ENCODE data around the gene UBE2K.
"Not testable (repeated sequence)": the region's sequence is repeated elsewhere in the genome, so short reads cannot be mapped to it uniquely, and the experiment has no call there.

Gene UBE2K

DNA sequence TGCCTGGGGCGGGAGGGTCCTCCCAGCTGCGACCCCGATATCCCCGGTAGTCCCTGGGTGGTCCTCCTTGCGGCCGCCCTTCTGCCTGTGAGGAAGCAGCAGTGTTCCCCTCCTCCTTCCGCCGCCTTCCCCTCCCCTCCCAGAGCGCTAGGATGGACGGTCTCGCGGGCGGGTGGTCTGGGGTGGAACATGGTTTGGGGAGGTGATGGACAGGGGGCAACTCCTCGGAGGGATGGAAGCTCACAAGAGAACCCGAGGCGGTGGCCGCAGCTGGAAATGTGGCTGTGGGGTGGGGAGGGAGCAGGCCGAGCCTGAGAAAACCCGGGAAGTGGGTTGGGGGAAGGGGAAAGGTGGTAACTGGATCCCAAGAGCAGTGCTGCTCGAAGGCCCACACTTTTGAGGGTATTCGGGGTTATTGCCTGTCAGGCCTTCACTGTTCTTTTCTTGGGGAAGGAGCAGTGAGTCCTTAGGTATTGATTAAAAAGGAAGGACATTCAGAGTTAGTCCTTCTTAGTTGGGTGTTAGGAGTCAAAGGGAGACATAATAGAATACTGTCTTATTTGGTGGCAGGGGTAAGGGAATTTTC lies 581 bp downstream of the UBE2K start:
- DNase-seq: peak; percentile 68

DNA sequence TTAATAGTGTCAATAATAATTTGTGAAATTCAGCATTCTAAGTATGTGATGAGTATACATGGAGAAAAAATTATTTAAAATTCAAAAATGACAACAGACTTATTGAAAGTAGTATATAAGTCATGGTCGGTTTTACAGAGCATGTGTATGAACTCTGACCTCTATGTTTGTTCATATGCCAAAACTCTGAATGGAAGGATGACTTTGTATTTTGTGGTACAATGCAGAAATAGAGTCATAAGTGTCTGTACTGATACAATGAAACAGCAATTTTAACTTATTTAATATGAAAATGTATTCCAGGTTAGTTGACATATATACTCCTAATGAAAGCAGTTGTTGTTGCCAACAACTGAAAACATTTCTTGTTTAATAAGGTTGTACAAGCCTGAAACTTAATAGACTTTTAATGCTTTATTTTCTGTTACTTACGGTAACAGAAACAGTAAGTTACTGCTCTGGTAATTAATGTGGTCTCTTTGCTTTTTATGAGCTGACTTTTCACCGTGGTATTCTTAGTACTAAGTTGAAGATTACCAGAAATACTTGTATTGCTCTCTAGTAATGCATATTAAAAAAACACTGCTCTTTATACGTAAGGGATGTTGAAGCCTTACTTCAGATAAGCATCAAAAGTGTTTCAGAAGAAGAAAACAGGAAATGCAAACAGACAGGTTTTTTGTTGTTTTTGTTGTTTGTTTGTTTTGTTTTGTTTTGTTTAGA lies 1.9 kb downstream of the UBE2K start:
- no peak for DNase-seq

DNA sequence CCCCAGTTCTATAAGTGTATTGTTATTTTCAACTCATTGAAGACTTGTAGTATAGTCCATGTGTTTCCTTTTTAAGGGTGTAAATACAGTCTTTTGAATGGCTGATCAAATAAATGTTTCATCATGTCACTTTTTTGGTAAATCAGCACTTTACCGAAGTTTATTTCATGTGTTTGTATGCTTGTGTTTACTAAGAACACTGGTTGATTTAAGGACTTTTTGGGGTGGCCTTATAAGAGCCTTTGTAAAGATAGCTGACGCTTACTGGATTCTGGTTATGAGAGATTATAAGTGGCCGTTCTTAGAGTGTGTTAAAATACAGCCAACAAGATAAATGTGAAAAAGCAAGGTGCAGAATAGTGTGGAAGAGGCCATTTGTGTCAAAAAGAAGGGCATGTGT lies 2.6 kb downstream of the UBE2K start:
- no peak for DNase-seq

DNA sequence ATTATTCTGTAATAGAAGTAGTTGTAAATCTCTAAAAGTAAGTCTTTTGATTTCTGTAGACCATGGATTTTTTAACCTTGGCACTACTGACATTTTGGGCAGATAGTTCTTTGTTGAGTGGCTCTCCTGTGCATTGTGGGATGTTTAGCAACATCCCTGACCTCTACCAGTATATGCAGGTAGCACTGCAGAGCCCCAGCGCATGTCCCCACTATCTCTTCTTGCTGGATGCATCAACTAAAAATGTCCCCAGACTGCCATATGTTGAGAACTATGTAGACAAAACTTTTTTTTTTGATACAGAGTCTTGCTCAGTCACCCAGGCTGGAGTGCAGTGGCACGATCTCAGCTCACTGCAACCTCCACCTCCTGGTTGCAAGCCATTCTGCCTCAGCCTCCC lies 4.8 kb downstream of the UBE2K start:
- DNase-seq: no peak

DNA sequence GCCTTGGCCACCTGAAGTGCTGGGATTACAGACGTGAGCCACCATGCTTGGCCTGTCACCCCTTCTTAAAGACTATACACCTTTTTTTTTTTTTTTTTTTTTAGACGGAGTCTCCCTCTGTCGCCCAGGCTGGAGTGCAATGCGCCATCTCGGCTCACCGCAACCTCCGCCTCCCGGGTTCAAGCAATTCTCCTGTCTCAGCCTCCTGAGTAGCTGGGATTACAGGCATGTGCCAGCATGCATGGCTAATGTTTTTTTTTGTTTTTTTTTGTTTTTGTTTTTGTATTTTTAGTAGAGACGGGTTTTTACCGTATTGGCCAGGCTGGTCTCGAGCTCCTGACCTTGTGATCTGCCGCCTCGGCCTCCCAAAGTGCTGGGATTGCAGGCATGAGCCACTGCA lies 6.9 kb downstream of the UBE2K start:
- DNase-seq: not testable (repeated sequence)

DNA sequence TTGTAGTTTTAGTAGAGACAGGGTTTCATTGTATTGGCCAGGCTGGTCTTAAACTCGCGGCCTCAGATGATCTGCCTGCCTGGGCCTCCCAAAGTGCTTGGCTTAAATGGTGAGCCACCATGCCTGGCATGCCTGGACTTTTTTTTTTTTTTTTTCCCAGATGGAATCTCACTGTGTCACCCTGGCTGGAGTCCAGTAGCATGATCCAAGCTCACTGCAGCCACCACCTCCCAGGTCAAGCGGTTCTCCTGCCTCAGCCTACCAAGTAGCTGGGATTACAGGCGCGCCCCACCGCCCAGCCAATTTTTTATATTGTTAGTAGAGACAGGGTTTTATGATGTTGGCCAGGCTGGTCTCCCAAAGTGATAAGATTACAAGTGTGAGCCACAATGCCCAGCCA lies 8.4 kb downstream of the UBE2K start:
- no peak for DNase-seq

DNA sequence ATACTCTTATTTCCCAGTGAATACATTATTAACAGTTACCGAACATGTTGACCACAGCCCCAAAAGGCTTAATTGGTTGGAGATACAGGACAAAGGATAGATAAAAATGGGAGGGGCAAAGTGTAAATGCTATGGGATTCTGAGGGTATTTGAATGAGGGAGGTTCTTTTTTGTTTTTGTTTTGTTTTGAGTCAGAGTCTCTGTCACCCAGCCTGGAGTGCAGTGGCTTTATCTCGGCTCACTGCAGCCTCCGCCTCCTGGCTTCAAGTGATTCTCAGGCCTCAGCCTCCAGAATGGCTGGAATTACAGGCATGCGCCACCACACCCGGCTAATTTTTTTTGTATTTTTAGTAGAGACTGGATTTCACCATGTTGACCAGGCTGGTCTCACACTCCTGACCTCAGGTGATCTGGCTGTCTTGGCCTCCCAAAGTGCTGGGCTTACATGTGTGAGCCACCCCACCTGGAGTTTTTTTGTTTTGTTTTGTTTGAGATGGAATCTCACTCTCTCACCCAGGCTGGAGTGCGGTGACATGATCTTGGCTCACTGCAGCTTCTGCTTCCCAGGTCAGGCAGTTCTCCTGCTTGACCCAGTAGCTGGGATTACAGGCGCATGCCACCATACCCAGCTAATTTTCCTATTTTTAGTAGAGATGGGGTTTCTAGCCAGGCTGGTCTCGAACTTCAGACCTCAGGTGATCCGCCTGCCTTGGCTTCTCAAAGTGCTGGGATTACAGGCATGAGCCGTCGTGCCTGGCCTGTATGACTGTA lies 9.0 kb downstream of the UBE2K start:
- DNase-seq: no peak

DNA sequence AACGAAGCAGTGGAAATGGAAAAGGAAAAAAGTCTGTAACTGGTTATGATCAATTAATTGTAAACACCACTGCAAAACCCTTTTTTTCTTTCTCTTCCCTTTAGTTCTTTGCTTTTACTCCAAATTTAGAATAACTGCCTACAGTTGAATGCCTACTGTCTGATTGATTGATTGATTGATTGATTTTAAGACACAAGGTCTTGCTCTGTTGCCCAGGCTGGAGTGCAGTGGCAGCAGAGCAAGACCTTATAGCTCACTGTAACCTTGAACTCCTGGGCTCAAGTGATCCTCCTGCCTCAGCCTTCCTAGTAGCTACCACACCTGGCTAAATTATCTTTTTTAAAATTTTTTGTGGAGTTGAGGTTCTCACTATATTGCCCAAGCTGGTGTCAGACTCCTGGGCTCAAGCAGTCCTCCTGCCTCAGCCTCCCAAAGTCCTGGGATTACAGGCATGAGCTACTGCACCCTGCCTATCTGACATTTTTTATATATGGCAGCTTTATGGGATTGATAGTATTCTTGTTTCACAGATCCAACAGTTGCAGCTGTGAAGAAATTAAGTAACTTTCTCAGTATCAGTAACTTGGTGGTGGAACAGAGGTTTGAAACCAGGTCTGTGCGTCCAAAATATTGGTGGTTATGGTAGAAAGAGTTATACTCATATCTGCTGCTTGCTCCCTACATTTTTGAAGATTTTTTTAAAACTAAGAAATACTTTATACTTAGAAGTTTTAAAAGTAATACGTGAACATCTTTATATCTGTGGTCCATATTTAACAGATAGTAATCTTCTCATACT lies 12.4 kb downstream of the UBE2K start:
- DNase-seq: no peak

DNA sequence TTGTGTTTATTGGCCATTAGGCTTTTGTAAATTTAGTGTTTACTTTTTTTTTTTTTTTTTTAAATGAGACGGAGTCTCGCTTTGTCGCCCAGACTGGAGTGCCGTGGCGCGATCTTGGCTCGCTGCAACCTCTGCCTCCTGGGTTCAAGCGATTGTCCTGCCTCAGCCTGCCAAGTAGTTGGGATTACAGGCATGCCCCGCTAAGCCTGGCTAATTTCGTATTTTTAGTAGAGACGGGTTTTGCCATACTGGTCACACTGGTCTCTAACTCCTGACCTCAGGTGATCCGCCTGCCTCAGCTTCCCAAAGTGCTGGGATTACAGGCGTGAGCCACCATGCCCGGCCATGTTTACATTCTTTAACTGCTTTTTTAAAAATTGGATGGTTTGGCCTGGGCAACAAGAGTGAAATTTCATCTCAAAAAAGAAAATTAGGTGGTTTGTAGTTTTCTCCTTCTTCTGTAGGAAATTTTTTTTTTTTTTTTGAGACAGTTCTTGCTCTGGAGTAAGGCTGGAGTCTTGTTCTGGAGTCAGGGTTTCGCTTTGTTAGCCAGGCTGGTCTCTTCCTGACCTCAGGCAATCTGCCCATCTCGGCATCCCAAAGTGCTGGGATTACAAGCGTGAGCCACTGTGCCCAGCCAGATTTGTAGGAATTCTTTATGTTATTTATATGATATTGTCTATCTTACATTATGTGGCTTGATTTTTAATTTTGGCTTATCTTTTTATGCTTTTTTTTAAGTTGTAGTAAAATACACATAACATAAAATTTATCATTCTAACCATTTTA lies 15.1 kb downstream of the UBE2K start:
- DNase-seq: no peak

DNA sequence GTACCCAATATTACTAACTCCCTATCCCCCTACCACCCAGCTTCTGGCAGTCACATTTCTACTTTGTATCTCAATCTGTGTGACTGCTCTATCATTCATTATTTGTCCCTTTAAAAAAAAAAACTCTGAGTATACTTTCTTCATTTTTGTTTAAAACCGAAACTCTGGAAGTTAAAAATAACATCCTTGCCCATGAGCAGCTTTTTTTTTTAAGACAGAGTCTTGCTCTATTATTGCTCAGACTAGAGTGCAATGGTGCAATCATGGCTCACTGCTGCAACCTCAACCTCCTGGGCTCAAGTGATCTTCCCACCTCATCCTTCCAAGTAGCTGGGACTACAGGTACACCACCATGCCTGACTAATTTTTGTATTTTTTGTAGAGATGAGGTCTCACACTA lies 15.8 kb downstream of the UBE2K start:
- no peak for DNase-seq

DNA sequence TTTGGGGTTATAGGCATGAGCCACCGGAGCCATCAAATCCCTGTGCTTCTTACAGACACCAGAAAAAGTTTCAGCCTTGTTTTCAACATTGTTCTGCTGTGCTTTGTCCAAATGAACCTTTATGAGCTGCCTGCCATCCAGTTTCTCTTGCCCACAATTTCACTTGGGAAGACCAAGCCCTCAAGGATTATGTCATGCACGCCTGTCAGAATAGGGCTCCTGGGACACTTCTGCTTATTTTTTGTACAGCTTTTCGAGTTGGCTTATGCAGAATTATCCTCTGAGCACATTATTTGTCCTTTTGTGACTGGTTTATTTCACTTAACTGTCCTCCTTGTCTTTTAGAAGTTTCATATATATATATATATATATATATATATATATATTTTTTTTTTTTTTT lies 16.2 kb downstream of the UBE2K start:
- no peak for DNase-seq

DNA sequence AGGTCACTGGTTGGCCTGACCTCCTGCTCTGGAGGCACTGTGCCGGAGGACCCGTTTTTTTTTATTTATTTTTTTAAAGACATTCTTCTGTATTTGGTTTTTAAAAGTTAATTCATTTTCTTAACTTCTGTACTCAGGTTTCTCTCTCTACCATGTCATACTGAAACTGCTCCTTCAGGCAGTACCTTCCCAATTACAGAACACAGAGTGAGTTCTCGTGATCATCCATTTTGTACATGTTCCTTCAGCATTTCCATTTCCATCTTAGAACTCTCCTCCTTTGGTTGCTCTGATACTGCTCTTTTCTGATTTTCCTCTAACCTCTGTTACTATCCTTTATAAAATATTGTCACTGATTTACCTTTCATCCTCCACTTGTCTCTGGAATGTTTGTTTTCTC lies 17.9 kb downstream of the UBE2K start:
- no peak for DNase-seq

DNA sequence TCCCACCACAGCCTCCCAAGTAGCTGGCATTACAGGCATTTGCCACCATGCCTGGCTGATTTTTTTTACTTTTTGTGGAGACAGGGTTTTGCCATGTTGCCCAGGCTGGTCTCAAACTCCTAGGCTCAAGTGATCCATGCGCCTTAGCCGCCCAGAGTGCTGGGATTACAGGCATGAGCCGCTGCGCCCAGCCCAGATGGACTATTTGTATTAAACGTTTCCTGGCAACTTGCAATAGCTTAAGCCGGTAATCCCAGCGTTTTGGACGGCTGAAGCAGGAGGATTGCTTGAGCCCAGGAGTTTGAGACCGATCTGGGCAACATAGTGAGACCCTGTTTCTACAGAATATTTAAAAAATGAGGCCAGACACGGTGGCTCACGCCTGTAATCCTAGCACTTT lies 18.4 kb downstream of the UBE2K start:
- no peak for DNase-seq

DNA sequence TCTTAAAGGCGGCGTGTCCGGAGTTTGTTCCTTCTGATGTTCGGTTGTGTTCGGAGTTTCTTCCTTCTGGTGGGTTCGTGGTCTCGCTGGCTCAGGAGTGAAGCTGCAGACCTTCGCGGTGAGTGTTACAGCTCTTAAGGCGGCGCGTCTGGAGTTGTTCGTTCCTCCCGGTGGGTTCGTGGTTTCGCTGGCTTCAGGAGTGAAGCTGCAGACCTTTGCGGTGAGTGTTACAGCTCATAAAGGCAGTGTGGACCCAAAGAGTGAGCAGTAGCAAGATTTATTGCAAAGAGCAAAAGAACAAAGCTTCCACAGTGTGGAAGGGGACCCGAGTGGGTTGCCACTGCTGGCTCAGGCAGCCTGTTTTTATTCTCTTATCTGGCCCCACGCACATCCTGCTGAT lies 19.8 kb downstream of the UBE2K start:
- not testable (repeated sequence) for DNase-seq

DNA sequence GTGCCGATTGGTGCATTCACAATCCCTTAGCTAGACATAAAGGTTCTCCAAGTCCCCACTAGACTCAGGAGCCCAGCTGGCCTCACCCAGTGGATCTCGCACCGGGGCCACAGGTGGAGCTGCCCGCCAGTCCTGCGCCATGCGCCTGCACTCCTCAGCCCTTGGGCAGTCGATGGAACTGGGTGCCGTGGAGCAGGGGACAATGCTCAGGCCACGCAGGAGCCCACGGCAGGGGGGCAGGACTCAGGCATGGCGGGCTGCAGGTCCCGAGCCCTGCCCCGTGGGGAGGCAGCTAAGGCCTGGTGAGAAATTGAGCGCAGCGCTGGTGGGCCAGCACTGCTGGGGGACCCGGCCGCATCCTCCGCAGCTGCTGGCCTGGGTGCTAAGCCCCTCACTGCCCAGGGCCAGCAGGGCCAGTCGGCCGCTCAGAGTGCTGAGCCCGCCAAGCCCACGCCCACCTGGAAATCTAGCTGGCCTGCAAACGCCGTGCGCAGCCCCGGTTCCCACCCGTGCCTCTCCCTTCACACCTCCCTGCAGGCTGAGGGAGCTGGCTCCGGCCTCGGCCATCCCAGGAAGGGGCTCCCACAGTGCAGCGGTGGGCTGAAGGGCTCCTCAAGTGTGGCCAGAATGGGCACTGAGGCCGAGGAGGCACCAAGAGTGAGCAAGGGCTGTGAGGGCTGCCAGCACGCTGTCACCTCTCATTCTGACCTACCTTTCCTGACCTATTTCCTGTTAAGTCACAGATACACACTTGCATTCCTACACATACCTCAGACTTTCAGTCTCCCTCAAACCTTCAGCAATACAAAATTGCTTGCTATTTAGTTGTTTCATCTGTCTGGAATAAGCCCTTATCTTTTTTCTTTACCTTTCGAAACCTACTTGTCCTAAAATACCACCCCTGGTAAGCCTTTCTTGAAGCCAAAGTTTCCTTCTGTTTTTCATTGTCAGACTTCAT lies 20.7 kb downstream of the UBE2K start:
- DNase-seq: no peak

DNA sequence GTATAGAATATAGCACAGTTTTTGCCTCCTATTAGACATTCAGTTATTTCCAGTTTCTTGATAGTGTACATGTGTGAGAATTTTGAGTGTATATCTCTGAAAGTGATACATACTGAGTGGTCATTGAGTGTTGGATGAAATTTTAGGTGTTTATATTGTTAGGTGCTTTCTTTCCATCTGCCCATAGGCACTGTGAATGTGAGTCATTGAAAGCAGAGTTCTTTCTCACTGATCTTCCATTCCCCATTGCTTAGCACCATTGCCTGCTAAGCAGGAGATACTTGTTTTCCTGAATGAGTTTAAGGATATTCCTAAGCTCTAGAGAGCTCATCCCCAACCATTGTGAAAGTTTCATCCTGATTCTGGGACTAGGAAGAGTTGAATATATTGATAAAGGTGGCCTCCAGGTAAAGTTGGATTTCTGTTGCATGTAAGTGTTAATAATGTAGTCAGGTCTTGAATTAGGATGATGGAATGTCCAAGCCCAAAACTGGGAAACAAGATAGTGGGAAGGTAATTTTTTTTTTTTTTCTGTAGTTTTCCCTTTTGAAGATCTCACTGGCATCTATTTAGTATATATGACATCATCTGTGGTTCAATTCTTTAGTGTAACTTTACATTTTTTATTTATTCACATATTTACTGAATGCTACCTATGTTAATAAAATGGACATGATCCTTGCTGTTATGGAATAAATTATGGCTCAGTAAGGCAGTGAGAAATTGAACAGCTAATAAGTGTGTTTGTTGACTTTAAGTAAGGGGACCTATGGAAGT lies 22.1 kb downstream of the UBE2K start:
- DNase-seq: no peak

DNA sequence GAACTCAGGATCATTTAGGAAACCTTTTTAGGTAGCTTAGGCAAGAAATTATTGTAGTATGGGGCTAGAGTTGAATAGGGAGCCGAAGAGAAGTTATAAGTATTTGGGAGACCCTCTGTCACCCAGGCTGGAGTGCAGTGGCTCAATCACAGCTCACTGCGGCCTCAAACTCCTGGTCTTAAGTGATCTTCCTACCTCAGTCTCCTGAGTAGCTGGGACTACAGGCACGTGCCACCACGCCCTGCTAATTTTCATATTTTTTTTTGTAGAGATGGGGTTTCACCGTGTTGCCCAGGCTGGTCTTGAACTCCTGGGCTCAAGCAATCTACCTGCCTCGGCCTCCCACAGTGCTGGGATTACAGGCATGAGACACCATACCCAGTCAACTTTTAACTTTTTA lies 23.3 kb downstream of the UBE2K start:
- DNase-seq: not testable (repeated sequence)

DNA sequence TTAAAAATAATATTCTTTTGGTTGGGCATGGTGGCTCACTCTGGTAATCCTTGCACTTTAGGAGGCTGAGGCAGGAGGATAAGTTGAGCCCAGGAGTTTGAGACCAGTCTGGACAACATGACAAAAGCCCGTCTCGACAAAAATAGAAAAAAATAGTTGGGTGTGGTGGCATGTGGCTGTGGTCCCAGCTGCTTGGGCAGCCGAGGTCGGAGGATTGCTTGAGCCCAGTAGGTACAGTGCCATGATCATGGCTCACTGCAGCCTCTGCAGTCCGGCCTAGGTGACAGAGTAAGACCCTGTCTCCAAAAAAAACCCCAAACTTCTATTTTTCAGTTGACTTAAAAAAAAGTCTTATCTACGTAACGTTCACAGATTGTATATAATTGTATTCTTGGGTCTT lies 23.9 kb downstream of the UBE2K start:
- DNase-seq: no peak

DNA sequence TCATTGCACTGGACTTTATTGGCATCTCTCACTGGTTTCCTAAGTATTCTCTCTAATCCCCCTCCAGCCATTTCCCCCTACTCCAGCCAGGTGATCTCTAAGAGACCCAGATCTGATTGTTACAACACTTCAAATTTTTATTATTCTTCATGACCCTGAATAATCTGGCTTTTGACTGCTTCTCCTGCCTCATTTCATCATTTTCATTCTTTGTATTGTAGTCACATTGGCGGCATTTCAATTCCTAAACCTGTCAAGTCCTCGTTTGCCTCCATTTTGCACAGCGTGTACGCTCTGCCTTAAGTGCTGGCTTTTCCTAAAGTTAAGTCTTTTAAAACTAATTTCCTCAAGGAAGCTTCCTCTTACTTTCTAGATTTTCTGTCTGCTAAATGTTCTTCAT lies 31.6 kb downstream of the UBE2K start:
- no peak for DNase-seq

DNA sequence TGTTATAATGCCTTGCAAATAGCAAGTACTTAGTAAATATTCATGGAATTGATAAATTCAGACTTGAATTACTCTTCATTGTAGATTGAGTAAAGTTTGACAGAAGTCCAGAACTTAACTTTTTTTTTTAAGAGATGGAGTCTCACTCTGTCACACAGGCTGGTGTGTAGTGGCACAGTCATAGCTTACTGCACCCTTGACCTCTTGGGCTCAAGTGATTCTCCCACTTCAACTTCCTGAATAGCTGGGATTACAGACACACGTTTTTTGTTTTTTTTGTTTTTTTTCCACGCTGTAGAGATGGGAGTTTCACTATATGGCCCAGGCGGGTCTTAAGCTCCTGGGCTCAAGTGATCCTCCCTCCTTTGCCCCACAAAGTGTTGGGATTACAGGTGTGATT lies 32.1 kb downstream of the UBE2K start:
- DNase-seq: no peak

DNA sequence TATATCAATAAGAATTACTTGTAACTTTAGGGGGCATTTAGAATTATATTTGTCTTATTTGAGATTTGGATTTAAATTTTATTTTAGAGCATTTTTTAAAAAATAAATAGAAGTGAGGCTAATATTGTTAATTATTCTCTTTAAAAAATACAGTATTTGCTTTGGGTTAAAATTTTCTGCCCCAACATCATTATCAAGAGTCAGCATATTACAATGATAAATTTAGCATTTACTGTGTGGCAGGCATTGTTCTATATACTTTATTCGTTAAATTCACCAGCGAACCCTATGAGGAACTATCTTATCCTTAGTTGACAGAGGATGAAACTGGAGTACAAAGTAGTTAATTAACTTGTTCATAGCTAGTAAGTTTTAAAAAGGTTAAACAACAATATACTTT lies 34.0 kb downstream of the UBE2K start:
- DNase-seq: no peak
